K562 treated with DMSO at 1 percent for 48 hours (cell line): Measurements from ENCODE around the gene GPR137. TPM values are rescaled to one million over a fixed set of nuclear protein-coding genes. Genes with fewer than 3 reads are reported as not detected.

ENCODE experiments used
- total RNA-seq: library from RNA; unstranded; fragments of 300-600 nt; gene quantifications from 2 replicates; pipeline ENCODE4 v1.2.3, GENCODE V29; 2022; ENCODE audit warnings: low replicate concordance; ENCODE audit errors: extremely low read depth

The GPR137 gene
- not detected in 2 replicates for total RNA-seq

GRCh38 chr11:64284962-64285884 is at the start of gene GPR137:
GPR137 (plus strand) TSS chr11:64285848; CDS start chr11:64286525, 677 bp downstream.

DNA sequence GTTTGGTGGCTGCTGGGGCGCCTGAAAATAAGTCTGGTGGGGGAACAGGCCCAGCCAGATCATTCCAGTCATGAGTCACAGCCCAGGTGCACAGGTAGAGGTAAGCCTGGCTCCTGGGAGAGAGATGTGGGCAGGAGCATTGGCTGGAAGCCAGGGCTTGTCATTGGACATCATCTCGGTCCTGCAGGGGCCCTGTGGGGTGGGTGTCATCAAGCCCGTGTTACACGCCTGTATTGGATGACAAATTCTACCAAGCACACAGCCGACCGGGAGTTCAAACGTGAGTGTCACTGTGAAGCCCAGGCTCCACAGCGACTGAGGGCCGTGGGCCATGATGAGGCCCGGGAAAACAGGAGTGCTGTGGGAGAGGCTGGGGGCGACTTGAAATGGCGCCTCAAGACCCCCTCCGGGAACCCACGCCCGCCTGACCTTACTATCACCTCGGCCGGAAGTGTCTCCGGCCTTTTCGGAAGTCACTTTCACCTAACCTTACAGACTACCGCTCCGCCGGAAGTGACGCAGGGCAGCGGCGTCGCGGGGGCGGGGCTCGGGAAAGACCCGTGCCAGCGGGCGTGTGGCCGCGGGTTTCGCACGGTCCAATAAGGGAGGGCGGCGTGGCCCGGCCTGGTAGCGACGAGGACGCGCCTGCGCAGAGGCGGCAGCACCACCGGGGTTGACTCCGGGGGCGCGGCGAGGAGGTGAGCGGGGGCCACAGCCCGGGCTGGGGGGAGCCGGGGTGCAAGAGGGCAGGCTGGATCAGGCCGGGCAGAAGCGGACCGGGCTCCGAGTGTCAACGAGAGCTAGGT is 45.0 kb upstream of the GPR137 start, which contains the start of gene FKBP2:
Gene FKBP2 (plus strand): TSS at position 661 of the 806 bp plus-strand sequence. CDS start 1,293 bp downstream, outside the sequence.

GRCh38 chr11:64246871-64247728 is 38.5 kb upstream of the GPR137 start, which contains the start of gene PPP1R14B:
PPP1R14B (minus strand) TSS chr11:64246943; CDS start chr11:64246673, 270 bp downstream.

GRCh38 chr11:64251016-64251752 is 34.5 kb upstream of the GPR137 start, which contains the start of gene PLCB3:
PLCB3 (plus strand) TSS chr11:64251530; CDS start chr11:64251650, 120 bp downstream.

GRCh38 chr11:64284048-64284961 is 1.3 kb upstream of the GPR137 start, which contains the start of gene BAD:
BAD (minus strand) TSS chr11:64284665; CDS start chr11:64284368, 297 bp downstream.

DNA sequence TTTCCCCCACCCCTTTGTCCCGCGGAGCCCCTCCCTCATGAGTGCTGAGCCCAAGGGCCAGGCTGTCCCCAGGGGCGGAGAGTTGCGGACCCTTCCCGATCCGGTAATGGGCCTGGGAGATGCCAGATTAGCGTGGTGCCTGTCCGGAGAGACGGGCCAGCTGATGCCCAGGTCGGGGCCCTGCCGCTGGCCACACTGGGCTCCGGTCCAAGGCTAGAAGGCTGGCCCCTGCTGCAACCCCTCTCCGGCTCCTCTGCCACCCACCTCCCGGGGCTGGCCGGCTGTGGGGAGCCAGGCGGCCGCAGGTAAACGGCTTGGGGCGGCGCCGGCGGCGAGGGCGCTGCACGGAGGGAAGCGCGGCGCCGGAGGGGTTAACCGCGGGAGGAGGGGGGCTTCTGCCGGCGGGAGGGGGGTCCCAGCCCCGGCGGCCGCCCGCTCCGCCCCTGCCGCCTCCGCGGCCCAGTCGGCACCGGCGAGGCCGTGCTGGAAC is 5.7 kb downstream of the GPR137 start, which contains the start of gene KCNK4:
Gene KCNK4 (plus strand): TSS at position 41 of the 490 bp plus-strand sequence. CDS start 1,717 bp downstream, outside the sequence.

GRCh38 chr11:64299847-64300648 is 14.4 kb downstream of the GPR137 start, which contains the start of gene CATSPERZ:
CATSPERZ (plus strand) TSS chr11:64300358; CDS start chr11:64300411, 53 bp downstream.

DNA sequence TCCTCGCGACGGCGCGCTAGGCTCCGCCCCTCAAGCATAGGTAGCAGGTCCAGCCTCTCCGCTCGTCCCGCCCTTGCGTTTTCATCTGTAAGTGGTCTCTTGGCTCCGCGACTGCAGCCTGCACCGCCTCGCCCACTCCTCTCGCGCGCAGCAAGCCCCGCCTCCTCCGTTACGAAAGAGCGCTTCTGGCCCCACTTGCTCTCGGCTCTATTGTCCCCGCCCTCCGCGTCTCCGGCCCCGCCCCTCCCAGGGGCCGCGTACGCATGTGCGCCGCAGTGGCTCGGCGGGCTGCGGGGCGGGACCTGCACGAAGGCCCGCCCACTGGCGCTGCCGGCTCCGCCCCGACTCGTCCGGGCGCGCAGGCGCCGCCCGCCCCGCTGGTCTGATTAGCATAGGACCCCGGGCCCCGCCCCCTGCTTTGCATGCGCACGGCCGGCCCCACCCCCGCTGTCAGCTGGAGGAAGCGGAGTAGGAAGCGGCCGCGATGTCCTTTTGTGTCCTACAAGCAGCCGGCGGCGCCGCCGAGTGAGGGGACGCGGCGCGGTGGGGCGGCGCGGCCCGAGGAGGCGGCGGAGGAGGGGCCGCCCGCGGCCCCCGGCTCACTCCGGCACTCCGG is 19.5 kb downstream of the GPR137 start, which contains the start of gene ESRRA:
Gene ESRRA (plus strand): TSS at position 450 of the 616 bp plus-strand sequence. CDS start 1,656 bp downstream, outside the sequence.

DNA sequence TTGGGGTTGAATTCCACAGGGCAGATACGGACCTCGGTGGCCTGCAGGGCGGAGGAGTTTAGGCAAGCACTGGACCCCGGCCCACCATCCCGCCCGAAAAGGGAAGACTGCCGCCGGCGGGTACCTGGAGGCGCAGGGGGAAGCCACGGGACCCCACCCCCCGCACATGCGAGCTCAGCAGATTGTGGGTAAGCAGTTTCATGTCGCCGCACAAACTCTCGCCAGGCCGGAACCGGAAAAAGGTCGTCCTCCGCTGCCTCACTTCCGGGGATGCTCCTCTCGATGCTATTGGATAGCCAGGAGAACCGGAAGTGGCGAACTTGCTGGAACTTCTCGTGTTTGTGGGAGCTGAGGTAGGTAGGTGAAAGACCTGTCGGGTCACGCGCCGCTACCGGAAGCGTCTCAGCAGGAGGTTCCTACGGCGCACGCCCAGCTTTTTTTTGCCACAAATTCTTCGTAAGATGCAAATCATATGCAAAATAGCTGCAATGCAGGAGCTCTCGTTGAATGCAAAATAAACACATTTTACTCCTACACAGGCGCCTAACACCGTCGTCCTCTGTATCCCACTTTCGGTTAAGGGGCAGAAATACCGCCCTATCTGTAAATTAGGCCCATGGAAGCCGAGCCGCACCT is 31.8 kb downstream of the GPR137 start, which contains the start of gene TRMT112:
Gene TRMT112 (minus strand): TSS at position 235 of the 636 bp plus-strand sequence. CDS start 33 bp downstream, at position 202.

DNA sequence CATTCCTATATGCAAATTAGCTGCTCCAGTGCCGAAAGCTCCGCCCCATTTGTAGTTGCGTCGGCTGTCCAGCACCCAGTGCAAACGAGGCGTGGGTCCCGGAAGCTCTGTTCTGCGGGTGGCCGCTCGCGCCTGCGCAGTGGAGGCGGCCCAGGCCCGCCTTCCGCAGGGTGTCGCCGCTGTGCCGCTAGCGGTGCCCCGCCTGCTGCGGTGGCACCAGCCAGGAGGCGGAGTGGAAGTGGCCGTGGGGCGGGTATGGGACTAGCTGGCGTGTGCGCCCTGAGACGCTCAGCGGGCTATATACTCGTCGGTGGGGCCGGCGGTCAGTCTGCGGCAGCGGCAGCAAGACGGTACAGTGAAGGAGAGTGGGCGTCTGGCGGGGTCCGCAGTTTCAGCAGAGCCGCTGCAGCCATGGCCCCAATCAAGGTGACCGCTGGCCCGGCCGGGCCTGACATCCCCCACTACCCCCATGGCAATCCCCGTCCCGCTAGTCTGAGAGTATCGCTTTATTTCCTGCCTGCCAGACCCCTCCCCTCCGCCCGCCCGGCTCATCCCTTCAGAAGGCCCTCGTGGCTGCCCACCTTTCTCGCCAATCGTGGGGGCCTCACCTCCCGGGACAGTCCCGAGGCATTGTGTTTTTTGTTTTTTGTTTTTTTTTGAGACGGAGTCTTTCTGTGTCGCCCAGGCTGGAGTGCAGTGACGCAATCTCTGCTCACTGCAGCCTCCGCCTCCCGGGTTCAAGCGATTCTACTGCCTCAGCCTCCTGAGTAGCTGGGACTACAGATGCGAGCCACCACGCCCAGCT is 32.5 kb downstream of the GPR137 start, which contains the start of gene PRDX5:
Gene PRDX5 (plus strand): TSS at position 161 of the 805 bp plus-strand sequence. CDS start 95 bp downstream, at position 256.

Other genes with a start within 250 kb of the GPR137 start
- gene FLRT1, start 249.9 kb upstream of the GPR137 start, total RNA-seq, result not detected in 2 replicates
- gene MACROD1, start 119.7 kb upstream of the GPR137 start, total RNA-seq, result not detected in 2 replicates
- not detected in 2 replicates for gene STIP1, start 99.7 kb upstream of the GPR137 start, total RNA-seq
- gene FERMT3, start 79.1 kb upstream of the GPR137 start, total RNA-seq, result not detected in 2 replicates
- not detected in 2 replicates for gene TRPT1, start 59.7 kb upstream of the GPR137 start, total RNA-seq
- not detected in 2 replicates for gene NUDT22, start 59.6 kb upstream of the GPR137 start, total RNA-seq
- gene DNAJC4, start 55.3 kb upstream of the GPR137 start, total RNA-seq, result not detected in 2 replicates
- not detected in 2 replicates for gene VEGFB, start 51.3 kb upstream of the GPR137 start, total RNA-seq
- gene FKBP2, start 44.8 kb upstream of the GPR137 start, total RNA-seq, result not detected in 2 replicates
- gene PPP1R14B, start 38.9 kb upstream of the GPR137 start, total RNA-seq, result not detected in 2 replicates
- gene PLCB3, start 34.3 kb upstream of the GPR137 start, total RNA-seq, result not detected in 2 replicates
- not detected in 2 replicates for gene BAD, start 1.2 kb upstream of the GPR137 start, total RNA-seq
- not detected in 2 replicates for gene KCNK4, start 5.5 kb downstream of the GPR137 start, total RNA-seq
- gene CATSPERZ, start 14.5 kb downstream of the GPR137 start, total RNA-seq, result not detected in 2 replicates
- 647 TPM in 1 of 2 replicates, not detected in the other for gene ESRRA, start 19.7 kb downstream of the GPR137 start, total RNA-seq
- gene TRMT112, start 31.7 kb downstream of the GPR137 start, total RNA-seq, result 1,561 TPM in 1 of 2 replicates, not detected in the other
- gene PRDX5, start 32.3 kb downstream of the GPR137 start, total RNA-seq, result not detected in 2 replicates
- gene CCDC88B, start 54.4 kb downstream of the GPR137 start, total RNA-seq, result not detected in 2 replicates
- gene RPS6KA4, start 73.3 kb downstream of the GPR137 start, total RNA-seq, result not detected in 2 replicates